ENCODE data around the gene ITGAL. TPM values are rescaled to one million over a fixed set of nuclear protein-coding genes. Genes with fewer than 3 reads are reported as not detected.

Gene ITGAL
- total RNA-seq, 4 donors from 2014 or later = 1.8 to 33.7 (median 6.7) TPM

- Histone ChIP-seq H3K4me3 (no peak overlapping the region), H3K27me3 (no peaks in the 10 kb centered on the region), H3K36me3 (peaks cover 0 to 12% (median 0%) of the 10 kb centered on the region in 4 donors), H3K27ac (no peak overlapping the region), H3K9me3 (no peaks in the 10 kb centered on the region), H3K4me1 (peaks cover 11 to 19% (median 15%) of the 10 kb centered on the region in 4 donors)
- TF ChIP-seq CTCF (IDR thresholded peaks at IDR 0.05) = no peak
- TF ChIP-seq EP300 (IDR thresholded peaks at IDR 0.05; ENCODE audit: low read depth) = no peak
- no peak for TF ChIP-seq POLR2A (IDR thresholded peaks at IDR 0.05)
- TF ChIP-seq POLR2AphosphoS5 (IDR thresholded peaks at IDR 0.05) = no peak
- no peak for DNase-seq
- intact Hi-C loops (cut with DNase I; ENCODE audit: low total_unique reads) (loop anchor here (10.0 kb wide), 1 partner anchor 85 kb away; the partner anchor contains the start of gene ZNF768), in situ Hi-C loops (cut with MboI; ENCODE audit: low pct_ligation_motif_present in 1 of 4, low pct_unique_long_range_greater_than_20kb in 1 of 4, low sequenced_read_pairs in 3 of 4) (loop anchor here (10.0 to 25.0 kb wide), 3 partner anchors 85 to 165 kb away; partner anchors contain the start of genes ZNF768 (in 2 of the 4), ZNF688 (in 1 of the 4) and ZNF764 (in 1 of the 4))
- 0 to 66% methylated on average over 1 to 6 of the region's 6 CpGs for WGBS, 2 donors (ENCODE audit: low coverage in 1 of 2)
These were observed 32.7 kb upstream of the ITGAL start for GRCh38 chr16:30439720-30440348.

GRCh38 chr16:30443631-30444030, 28.9 kb upstream of the ITGAL start:
- Histone ChIP-seq H3K27me3 (no peaks in the 10 kb centered on the region), H3K9me3 (no peaks in the 10 kb centered on the region), H3K36me3 (peaks cover 0 to 12% (median 0%) of the 10 kb centered on the region in 4 donors), H3K27ac (no peak overlapping the region), H3K4me3 (peak overlapping the region in 1 of 4 donors; percentile 70), H3K4me1 (peaks cover 11 to 45% (median 31%) of the 10 kb centered on the region in 4 donors)
- no peak for TF ChIP-seq POLR2AphosphoS5 (IDR thresholded peaks at IDR 0.05)
- TF ChIP-seq POLR2A (IDR thresholded peaks at IDR 0.05) = no peak
- TF ChIP-seq EP300 (IDR thresholded peaks at IDR 0.05; ENCODE audit: low read depth) = no peak
- TF ChIP-seq CTCF (IDR thresholded peaks at IDR 0.05) = no peak
- 74 to 80% methylated on average over 1 to 2 of the region's 2 CpGs for WGBS, 2 donors (ENCODE audit: low coverage in 1 of 2)
- in situ Hi-C loops (cut with MboI; ENCODE audit: low pct_ligation_motif_present in 1 of 4, low pct_unique_long_range_greater_than_20kb in 1 of 4, low sequenced_read_pairs in 3 of 4) = loop anchor here in 3 of 4 donors (10.0 to 25.0 kb wide), 3 partner anchors 81 to 161 kb away; partner anchors contain the start of genes ZNF688 (in 1 of the 3), ZNF764 (in 1 of the 3) and ZNF768 (in 1 of the 3)
- intact Hi-C loops (cut with DNase I; ENCODE audit: low total_unique reads) = loop anchor here (10.0 kb wide), 1 partner anchor 81 kb away; the partner anchor contains the start of gene ZNF768
- no peak for DNase-seq

- H3K4me3 ChIP-seq = peak overlapping the region; percentile 70 to 99 (median 76)
- no peaks in the 10 kb centered on the region for H3K27me3 ChIP-seq
- peak overlapping the region; percentile 93 to 99 (median 96) for H3K27ac ChIP-seq
- in situ Hi-C loops (cut with MboI; ENCODE audit: low pct_ligation_motif_present in 1 of 4, low pct_unique_long_range_greater_than_20kb in 1 of 4, low sequenced_read_pairs in 3 of 4) (loop anchor here in 3 of 4 donors (10.0 to 25.0 kb wide), 3 partner anchors 80 to 160 kb away; partner anchors contain the start of genes ZNF688 (in 1 of the 3), ZNF764 (in 1 of the 3) and ZNF768 (in 1 of the 3)), intact Hi-C loops (cut with DNase I; ENCODE audit: low total_unique reads) (loop anchor here (10.0 kb wide), 1 partner anchor 80 kb away; the partner anchor contains the start of gene ZNF768)
- H3K4me1 ChIP-seq = peaks cover 11 to 48% (median 32%) of the 10 kb centered on the region in 4 donors
- peaks cover 0 to 12% (median 0%) of the 10 kb centered on the region in 4 donors for H3K36me3 ChIP-seq
- TF ChIP-seq POLR2AphosphoS5 (IDR thresholded peaks at IDR 0.05) (no peak), EP300 (IDR thresholded peaks at IDR 0.05; ENCODE audit: low read depth) (no peak), POLR2A (IDR thresholded peaks at IDR 0.05) (no peak), CTCF (IDR thresholded peaks at IDR 0.05) (no peak)
- WGBS, 2 donors (ENCODE audit: low coverage in 1 of 2) = 82 to 87% methylated on average over 3 to 29 of the region's 29 CpGs
- DNase-seq = no peak
- H3K9me3 ChIP-seq = no peaks in the 10 kb centered on the region
These were observed 28.1 kb upstream of the ITGAL start for GRCh38 chr16:30444231-30445148.

All from transverse colon (tissue), 4 donors.